LoVo (cell line): ENCODE data around the gene CROCC2.

ENCODE experiments used
- DNase-seq: peaks from one replicate; pipeline ENCODE4 v3.0.0-alpha.2; 2016; ENCODE audit warnings: low spot score

The CROCC2 gene

GRCh38 chr2:241000831-241001321 lies 94.7 kb downstream of the CROCC2 start:
- DNase-seq: no peak

GRCh38 chr2:241001413-241002274 lies 95.5 kb downstream of the CROCC2 start:
- no peak for DNase-seq

- DNase-seq: no peak
These were observed 96.3 kb downstream of the CROCC2 start for GRCh38 chr2:241002275-241003046.

GRCh38 chr2:241003047-241003360 lies 96.9 kb downstream of the CROCC2 start:
- DNase-seq: no peak

- DNase-seq: no peak
These were observed 97.2 kb downstream of the CROCC2 start for GRCh38 chr2:241003369-241003768.

GRCh38 chr2:241003830-241004564 lies 97.9 kb downstream of the CROCC2 start:
- no peak for DNase-seq

GRCh38 chr2:241005569-241005968 lies 99.4 kb downstream of the CROCC2 start:
- DNase-seq: no peak

- DNase-seq: no peak
These were observed 100.3 kb downstream of the CROCC2 start for GRCh38 chr2:241006412-241006811.

GRCh38 chr2:241007111-241007510 lies 101.0 kb downstream of the CROCC2 start:
- no peak for DNase-seq

- DNase-seq: no peak
These were observed 102.0 kb downstream of the CROCC2 start for GRCh38 chr2:241007880-241008710.

GRCh38 chr2:241008711-241009121 lies 102.6 kb downstream of the CROCC2 start:
- DNase-seq: no peak

GRCh38 chr2:241009191-241009590 lies 103.1 kb downstream of the CROCC2 start:
- no peak for DNase-seq

- DNase-seq: no peak
These were observed 103.7 kb downstream of the CROCC2 start for GRCh38 chr2:241009601-241010530.

- DNase-seq: no peak
These were observed 104.6 kb downstream of the CROCC2 start for GRCh38 chr2:241010531-241011295.

GRCh38 chr2:241011296-241011600 lies 105.1 kb downstream of the CROCC2 start:
- no peak for DNase-seq

GRCh38 chr2:241011751-241012510 lies 105.8 kb downstream of the CROCC2 start:
- DNase-seq: no peak

GRCh38 chr2:241014224-241014623 lies 108.1 kb downstream of the CROCC2 start:
- DNase-seq: no peak

- DNase-seq: no peak
These were observed 108.6 kb downstream of the CROCC2 start for GRCh38 chr2:241014764-241015163.

GRCh38 chr2:241015439-241015838 lies 109.3 kb downstream of the CROCC2 start:
- DNase-seq: no peak
